ENCODE measurements around the gene R3HCC1L. TPM values are rescaled to one million over a fixed set of nuclear protein-coding genes. Genes with fewer than 3 reads are reported as not detected.

Gene R3HCC1L
- total RNA-seq, 3 donors from 2014 or later, result 15.3 to 22.8 (median 18.8) TPM

- DNase-seq (no peak), ATAC-seq (no peak)
- Histone ChIP-seq H3K36me3 (ENCODE audit: low read depth) (no peaks in the 10 kb centered on the region), H3K9me3 (no peaks in the 10 kb centered on the region), H3K4me1 (ENCODE audit: low read depth) (no peaks in the 10 kb centered on the region), H3K4me3 (no peak overlapping the region)
- intact Hi-C loops (cut with DNase I, micrococcal nuclease), result no loop called here
- TF ChIP-seq, protein P1, sequence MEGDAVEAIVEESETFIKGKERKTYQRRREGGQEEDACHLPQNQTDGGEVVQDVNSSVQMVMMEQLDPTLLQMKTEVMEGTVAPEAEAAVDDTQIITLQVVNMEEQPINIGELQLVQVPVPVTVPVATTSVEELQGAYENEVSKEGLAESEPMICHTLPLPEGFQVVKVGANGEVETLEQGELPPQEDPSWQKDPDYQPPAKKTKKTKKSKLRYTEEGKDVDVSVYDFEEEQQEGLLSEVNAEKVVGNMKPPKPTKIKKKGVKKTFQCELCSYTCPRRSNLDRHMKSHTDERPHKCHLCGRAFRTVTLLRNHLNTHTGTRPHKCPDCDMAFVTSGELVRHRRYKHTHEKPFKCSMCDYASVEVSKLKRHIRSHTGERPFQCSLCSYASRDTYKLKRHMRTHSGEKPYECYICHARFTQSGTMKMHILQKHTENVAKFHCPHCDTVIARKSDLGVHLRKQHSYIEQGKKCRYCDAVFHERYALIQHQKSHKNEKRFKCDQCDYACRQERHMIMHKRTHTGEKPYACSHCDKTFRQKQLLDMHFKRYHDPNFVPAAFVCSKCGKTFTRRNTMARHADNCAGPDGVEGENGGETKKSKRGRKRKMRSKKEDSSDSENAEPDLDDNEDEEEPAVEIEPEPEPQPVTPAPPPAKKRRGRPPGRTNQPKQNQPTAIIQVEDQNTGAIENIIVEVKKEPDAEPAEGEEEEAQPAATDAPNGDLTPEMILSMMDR (IDR thresholded peaks at IDR 0.05), result no peak
Measured at GRCh38 chr10:98193037-98193436, 58.6 kb downstream of the R3HCC1L start.

GRCh38 chr10:98194633-98195032 lies 60.2 kb downstream of the R3HCC1L start:
- H3K36me3 ChIP-seq (ENCODE audit: low read depth), result no peaks in the 10 kb centered on the region
- H3K4me1 ChIP-seq (ENCODE audit: low read depth), result no peaks in the 10 kb centered on the region
- no peaks in the 10 kb centered on the region for H3K9me3 ChIP-seq
- TF ChIP-seq, protein P1 (IDR thresholded peaks at IDR 0.05), result no peak
- H3K4me3 ChIP-seq, result no peak overlapping the region
- intact Hi-C loops (cut with DNase I, micrococcal nuclease), result no loop called here
- DNase-seq (no peak), ATAC-seq (no peak)

DNA sequence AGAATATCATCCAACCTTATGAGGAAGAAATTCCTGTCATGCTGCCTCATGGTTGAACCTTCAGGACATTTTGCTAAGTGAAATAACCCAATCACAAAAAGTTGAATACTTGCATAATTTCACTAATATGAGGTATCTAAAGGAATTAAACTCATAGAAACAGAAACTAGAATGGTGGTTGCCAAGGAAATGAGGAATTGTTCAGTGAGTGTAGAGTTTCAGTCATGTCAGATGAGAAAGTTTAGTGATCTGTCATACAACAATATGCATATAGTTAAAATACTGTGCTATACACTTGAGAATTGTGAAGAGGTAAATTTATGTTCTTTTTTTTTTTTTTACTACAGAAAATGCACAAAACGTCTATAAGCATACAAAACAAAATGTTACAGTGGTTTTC lies 60.7 kb downstream of the R3HCC1L start:
- no peaks in the 10 kb centered on the region for H3K36me3 ChIP-seq (ENCODE audit: low read depth)
- DNase-seq (no peak), ATAC-seq (no peak)
- intact Hi-C loops (cut with DNase I, micrococcal nuclease), result no loop called here
- no peaks in the 10 kb centered on the region for H3K4me1 ChIP-seq (ENCODE audit: low read depth)
- H3K9me3 ChIP-seq, result no peaks in the 10 kb centered on the region
- H3K4me3 ChIP-seq, result no peak overlapping the region
- TF ChIP-seq, protein P1 (IDR thresholded peaks at IDR 0.05), result no peak

DNA sequence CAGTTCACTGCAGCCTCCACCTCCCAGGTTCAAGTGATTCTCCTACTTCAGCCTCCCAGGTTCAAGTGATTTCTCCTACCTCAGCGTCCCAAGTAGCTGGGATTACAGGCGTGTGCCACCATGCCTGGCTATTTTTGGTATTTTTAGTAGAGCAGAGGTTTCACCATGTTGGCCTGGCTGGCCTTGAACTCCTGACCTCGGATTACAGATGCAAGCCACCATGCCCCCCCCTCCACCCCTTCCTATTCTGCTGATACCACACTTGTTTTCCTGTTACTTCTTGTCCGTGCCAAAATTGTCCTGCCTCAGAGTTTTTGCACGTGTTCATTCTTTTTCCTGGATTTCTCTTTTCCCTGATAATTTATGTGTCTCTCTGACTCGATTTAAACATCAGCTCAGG lies 62.5 kb downstream of the R3HCC1L start:
- ATAC-seq, result no peak
- Histone ChIP-seq H3K9me3 (no peaks in the 10 kb centered on the region), H3K4me3 (no peak overlapping the region), H3K4me1 (ENCODE audit: low read depth) (no peaks in the 10 kb centered on the region), H3K36me3 (ENCODE audit: low read depth) (no peaks in the 10 kb centered on the region)
- DNase-seq, result no peak
- intact Hi-C loops (cut with DNase I, micrococcal nuclease), result no loop called here
- TF ChIP-seq, protein P1 (IDR thresholded peaks at IDR 0.05), result no peak

GRCh38 chr10:98201760-98202159 lies 67.3 kb downstream of the R3HCC1L start:
- H3K4me3 ChIP-seq, result no peak overlapping the region
- ATAC-seq (no peak), DNase-seq (no peak)
- no peaks in the 10 kb centered on the region for H3K36me3 ChIP-seq (ENCODE audit: low read depth)
- TF ChIP-seq, protein P1 (IDR thresholded peaks at IDR 0.05), result no peak
- intact Hi-C loops (cut with DNase I, micrococcal nuclease), result no loop called here
- no peaks in the 10 kb centered on the region for H3K9me3 ChIP-seq
- H3K4me1 ChIP-seq (ENCODE audit: low read depth), result no peaks in the 10 kb centered on the region

DNA sequence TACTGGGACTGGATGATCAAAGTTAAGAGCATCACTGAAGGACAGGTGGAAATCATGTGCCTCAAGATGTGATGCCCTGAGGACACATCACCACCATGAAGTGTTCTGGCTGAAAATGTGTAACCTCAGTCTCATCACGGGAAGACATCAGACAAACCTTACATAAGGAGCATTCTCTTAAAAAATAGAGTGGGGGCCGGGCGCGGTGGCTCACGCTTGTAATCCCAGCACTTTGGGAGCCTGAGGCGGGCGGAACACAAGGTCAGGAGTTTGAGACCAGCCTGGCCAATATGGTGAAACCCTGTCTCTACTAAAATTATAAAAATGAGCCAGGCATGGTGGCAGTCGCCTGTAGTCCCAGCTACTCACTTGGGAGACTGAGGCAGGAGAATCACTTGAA lies 67.9 kb downstream of the R3HCC1L start:
- no peak overlapping the region for H3K4me3 ChIP-seq
- DNase-seq (no peak), ATAC-seq (no peak)
- H3K9me3 ChIP-seq, result no peaks in the 10 kb centered on the region
- H3K36me3 ChIP-seq (ENCODE audit: low read depth), result no peaks in the 10 kb centered on the region
- intact Hi-C loops (cut with DNase I, micrococcal nuclease), result no loop called here
- TF ChIP-seq, protein P1 (IDR thresholded peaks at IDR 0.05), result no peak
- no peaks in the 10 kb centered on the region for H3K4me1 ChIP-seq (ENCODE audit: low read depth)
